ENCODE measurements around the gene NTHL1.

- no peak for TF ChIP-seq POLR2A (IDR thresholded peaks at IDR 0.05)
- TF ChIP-seq, protein P1, sequence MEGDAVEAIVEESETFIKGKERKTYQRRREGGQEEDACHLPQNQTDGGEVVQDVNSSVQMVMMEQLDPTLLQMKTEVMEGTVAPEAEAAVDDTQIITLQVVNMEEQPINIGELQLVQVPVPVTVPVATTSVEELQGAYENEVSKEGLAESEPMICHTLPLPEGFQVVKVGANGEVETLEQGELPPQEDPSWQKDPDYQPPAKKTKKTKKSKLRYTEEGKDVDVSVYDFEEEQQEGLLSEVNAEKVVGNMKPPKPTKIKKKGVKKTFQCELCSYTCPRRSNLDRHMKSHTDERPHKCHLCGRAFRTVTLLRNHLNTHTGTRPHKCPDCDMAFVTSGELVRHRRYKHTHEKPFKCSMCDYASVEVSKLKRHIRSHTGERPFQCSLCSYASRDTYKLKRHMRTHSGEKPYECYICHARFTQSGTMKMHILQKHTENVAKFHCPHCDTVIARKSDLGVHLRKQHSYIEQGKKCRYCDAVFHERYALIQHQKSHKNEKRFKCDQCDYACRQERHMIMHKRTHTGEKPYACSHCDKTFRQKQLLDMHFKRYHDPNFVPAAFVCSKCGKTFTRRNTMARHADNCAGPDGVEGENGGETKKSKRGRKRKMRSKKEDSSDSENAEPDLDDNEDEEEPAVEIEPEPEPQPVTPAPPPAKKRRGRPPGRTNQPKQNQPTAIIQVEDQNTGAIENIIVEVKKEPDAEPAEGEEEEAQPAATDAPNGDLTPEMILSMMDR (IDR thresholded peaks at IDR 0.05): no peak
Measured at GRCh38 chr16:2040787-2041522, 6.7 kb downstream of the NTHL1 start.

Measured in testis (tissue), 2 donors.